ENCODE measurements around the gene DCN.

DCN gene

GRCh38 chr12:91219511-91219910 is 36.9 kb upstream of the DCN start:
- TF ChIP-seq, protein P1, sequence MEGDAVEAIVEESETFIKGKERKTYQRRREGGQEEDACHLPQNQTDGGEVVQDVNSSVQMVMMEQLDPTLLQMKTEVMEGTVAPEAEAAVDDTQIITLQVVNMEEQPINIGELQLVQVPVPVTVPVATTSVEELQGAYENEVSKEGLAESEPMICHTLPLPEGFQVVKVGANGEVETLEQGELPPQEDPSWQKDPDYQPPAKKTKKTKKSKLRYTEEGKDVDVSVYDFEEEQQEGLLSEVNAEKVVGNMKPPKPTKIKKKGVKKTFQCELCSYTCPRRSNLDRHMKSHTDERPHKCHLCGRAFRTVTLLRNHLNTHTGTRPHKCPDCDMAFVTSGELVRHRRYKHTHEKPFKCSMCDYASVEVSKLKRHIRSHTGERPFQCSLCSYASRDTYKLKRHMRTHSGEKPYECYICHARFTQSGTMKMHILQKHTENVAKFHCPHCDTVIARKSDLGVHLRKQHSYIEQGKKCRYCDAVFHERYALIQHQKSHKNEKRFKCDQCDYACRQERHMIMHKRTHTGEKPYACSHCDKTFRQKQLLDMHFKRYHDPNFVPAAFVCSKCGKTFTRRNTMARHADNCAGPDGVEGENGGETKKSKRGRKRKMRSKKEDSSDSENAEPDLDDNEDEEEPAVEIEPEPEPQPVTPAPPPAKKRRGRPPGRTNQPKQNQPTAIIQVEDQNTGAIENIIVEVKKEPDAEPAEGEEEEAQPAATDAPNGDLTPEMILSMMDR (IDR thresholded peaks at IDR 0.05), result no peak

- TF ChIP-seq, protein P1 (IDR thresholded peaks at IDR 0.05), result no peak
Measured at GRCh38 chr12:91216871-91217270, 34.3 kb upstream of the DCN start.

- TF ChIP-seq, protein P1 (IDR thresholded peaks at IDR 0.05), result no peak
Measured at GRCh38 chr12:91215940-91216454, 33.4 kb upstream of the DCN start.

DNA sequence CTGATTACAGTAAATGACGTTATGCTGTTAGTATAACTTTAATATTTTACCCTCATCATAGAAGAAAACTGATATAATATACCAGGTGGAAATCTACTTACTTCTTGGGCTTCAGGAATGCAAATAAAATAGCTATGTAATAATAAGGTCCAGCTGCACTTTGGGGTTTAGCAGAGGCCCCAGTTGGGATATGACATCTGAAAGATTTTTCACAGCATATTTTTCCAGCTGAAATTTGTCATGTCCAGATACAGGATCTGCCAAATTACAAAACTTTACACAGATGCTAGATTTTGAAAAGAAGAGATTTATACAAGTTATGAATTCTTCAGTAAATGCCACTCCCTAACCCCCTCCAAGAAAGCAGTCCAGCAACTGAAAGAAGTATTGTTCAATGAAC is 29.2 kb upstream of the DCN start:
- TF ChIP-seq, protein P1 (IDR thresholded peaks at IDR 0.05), result no peak

- TF ChIP-seq, protein P1 (IDR thresholded peaks at IDR 0.05), result no peak
Measured at GRCh38 chr12:91210618-91211017, 28.0 kb upstream of the DCN start.

DNA sequence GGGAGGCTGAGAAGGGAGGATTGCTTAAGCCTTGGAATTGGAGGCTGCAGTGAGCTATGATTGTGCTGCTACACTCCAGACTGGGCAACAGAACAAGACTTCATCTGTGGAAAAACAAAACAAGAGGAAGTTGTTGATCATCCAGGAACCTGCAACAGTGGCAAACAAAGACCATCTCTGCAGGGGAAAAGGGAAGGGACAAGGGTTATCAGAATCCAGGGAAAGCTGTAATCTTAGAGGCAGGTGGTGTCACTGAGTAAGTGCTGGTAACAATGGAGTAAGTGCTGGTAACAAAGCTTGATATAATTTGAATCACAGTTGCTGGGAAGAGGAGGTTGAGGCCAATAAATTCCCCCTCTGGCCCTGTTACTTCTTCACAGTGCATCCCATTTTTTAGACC is 27.5 kb upstream of the DCN start:
- TF ChIP-seq, protein P1 (IDR thresholded peaks at IDR 0.05), result no peak

- TF ChIP-seq, protein P1 (IDR thresholded peaks at IDR 0.05), result no peak
Measured at GRCh38 chr12:91205811-91206210, 23.2 kb upstream of the DCN start.

GRCh38 chr12:91204421-91204820 is 21.8 kb upstream of the DCN start:
- TF ChIP-seq, protein P1 (IDR thresholded peaks at IDR 0.05), result no peak

Data from LNCAP (cell line).